ENCODE results near the gene KDM3A. TPM values are rescaled to one million over a fixed set of nuclear protein-coding genes. Genes with fewer than 3 reads are reported as not detected.

Gene KDM3A
- total RNA-seq, 4 donors from 2014 or later, result 45.7 to 57.7 (median 51.5) TPM

DNA sequence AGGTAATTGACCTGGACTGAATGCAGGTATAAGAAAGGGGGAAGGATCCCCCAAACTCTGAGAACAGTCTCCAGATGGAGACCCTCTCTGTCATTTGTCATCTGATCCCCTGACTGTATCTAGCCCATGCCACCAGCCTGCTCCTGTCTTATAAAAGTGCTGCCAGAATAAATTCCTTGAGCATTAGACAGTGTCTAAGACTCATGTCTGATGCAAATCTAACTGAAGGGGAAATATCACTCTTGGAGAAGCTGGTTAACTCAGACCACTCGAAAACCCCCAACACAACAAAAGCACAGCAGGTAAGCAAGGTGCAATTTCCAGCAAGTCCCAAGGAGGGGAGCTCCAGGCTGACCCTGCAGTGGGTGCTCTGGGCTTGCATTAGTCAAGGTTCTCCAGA lies 40.9 kb upstream of the KDM3A start:
- no peak for TF ChIP-seq CTCF (IDR thresholded peaks at IDR 0.05; ENCODE audit: low read depth)

- TF ChIP-seq CTCF (IDR thresholded peaks at IDR 0.05; ENCODE audit: low read depth), result no peak
Observed at GRCh38 chr2:86410581-86410980, 30.6 kb upstream of the KDM3A start.

DNA sequence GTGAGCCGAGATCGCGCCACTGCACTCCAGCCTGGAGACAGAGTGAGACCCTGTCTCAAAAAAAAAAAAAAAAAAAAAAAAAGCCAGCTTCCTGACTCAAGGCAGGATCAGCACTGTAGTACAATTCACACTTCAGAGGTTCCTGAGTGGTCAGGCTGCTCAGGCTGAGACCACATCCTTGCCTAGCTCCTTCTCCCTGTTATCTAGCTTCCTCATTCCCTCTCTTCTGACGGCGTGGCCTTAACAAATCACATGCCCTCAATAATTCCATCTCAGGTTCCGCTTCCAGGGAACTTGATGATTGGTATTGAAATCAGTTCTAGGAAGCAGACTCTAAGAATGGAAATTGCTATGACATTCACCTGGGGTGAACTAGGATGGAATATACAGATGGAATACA lies 29.8 kb upstream of the KDM3A start:
- TF ChIP-seq CTCF (IDR thresholded peaks at IDR 0.05; ENCODE audit: low read depth), result no peak

- no peak for TF ChIP-seq CTCF (IDR thresholded peaks at IDR 0.05; ENCODE audit: low read depth)
Observed at GRCh38 chr2:86412007-86412406, 29.2 kb upstream of the KDM3A start.

- no peak for TF ChIP-seq CTCF (IDR thresholded peaks at IDR 0.05; ENCODE audit: low read depth)
Observed at GRCh38 chr2:86413296-86414094, 27.7 kb upstream of the KDM3A start.

DNA sequence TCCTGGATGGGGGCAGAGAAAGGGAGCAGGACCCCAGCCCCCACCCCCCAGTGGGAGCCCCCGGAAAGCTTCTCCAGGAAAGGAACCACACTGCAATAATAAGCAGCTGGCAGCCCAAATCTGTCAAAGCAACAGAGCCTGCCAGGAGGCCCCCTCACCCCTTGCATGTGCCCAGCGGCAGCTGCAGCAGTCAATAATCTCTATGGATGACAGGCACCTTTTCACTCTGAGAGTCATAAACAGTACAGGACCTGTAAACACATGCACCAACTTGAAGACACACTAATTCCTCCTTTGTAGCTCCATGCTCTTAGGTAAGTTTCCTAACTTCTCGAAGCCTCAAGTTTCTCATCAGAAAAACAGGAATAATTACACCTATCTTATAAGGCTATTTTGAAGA lies 26.2 kb upstream of the KDM3A start:
- no peak for TF ChIP-seq CTCF (IDR thresholded peaks at IDR 0.05; ENCODE audit: low read depth)

DNA sequence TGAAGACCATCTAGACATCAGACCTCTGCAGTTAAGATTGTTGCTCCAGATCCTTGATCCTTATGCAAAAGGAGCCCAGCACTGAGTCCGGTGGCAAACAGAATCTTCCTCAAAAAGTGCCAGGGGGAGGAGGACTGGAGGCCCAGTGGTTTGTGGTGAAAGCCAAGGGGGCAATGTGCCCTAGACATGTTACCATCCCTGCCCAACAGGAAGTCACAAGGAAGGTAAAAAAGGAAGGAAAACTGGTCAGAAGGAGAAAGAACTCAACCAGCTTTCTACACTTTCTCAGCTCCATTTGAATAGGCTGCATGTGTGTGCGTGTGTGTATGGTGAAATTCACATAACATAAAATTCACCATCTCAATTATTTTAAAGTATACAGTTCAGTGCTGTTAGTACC lies 25.0 kb upstream of the KDM3A start:
- TF ChIP-seq CTCF (IDR thresholded peaks at IDR 0.05; ENCODE audit: low read depth), result no peak

Data from subcutaneous adipose tissue (tissue), 4 donors.